Activated CD4-positive, alpha-beta T cell treated with anti-CD3 and anti-CD28 coated beads for 36 hours (primary cell): ENCODE results near the gene TIAM1. TPM values are rescaled to one million over a fixed set of nuclear protein-coding genes. Genes with fewer than 3 reads are reported as not detected.
A peak's percentile ranks its signal among the peaks of the same experiment; 100 is the strongest.

Source experiments
- ATAC-seq: fragments of 200-7000 bp; cut with Tn5 transposase; one replicate; pipeline ENCODE4 v1.10.0; 2021; ENCODE audit warnings: mild to moderate bottlenecking, moderate library complexity
- CTCF ChIA-PET: fragments of 350-600 bp; sonication (Branson Sonifier 250); formaldehyde crosslinking; loops from one replicate; lab custom pipeline; 2021; ENCODE audit warnings: antibody characterized with exemption; lab: Charles Lee
- POLR2A ChIA-PET: fragments of 350-600 bp; sonication (Branson Sonifier 250); formaldehyde crosslinking; loops from one replicate; lab custom pipeline; 2021; ENCODE audit warnings: antibody characterized with exemption, inconsistent platforms; lab: Charles Lee
- DNase-seq: peaks from one replicate; pipeline ENCODE4 v3.0.0-alpha.2; 2020
- H3K27ac Mint-ChIP-seq: one replicate; pipeline ENCODE4 v1.8.0; 2021; ENCODE audit warnings: mixed read lengths
- H3K27me3 Mint-ChIP-seq: one replicate; pipeline ENCODE4 v1.8.0; 2021; ENCODE audit warnings: mixed read lengths
- H3K36me3 Mint-ChIP-seq: one replicate; pipeline ENCODE4 v1.8.0; 2021; ENCODE audit warnings: low read depth, mixed read lengths
- H3K4me1 Mint-ChIP-seq: one replicate; pipeline ENCODE4 v1.8.0; 2021; ENCODE audit warnings: mixed read lengths
- H3K4me3 Mint-ChIP-seq: one replicate; pipeline ENCODE4 v1.8.0; 2021; ENCODE audit warnings: mild to moderate bottlenecking, moderate library complexity, mixed read lengths
- H3K9me3 Mint-ChIP-seq: one replicate; pipeline ENCODE4 v1.8.0; 2021; ENCODE audit warnings: low read depth, mixed read lengths
- intact Hi-C, 2 experiments: fragments of 100-400 bp; cut with DNase I in 1 of 2; cut with micrococcal nuclease in 1 of 2; formaldehyde crosslinking; loops; one replicate each; pipeline versions ENCODE4 v1.14.2 to v1.15.1; 2022 to 2024; cut with DNase I, micrococcal nuclease
- total RNA-seq, 2 experiments: library from RNA; stranded (reverse); gene quantifications; one replicate each; pipeline ENCODE4 v1.2.3, GENCODE V29; 2021

The TIAM1 gene
- total RNA-seq, 2 experiments from 2014 or later: 60.7 to 72.6 TPM

DNA sequence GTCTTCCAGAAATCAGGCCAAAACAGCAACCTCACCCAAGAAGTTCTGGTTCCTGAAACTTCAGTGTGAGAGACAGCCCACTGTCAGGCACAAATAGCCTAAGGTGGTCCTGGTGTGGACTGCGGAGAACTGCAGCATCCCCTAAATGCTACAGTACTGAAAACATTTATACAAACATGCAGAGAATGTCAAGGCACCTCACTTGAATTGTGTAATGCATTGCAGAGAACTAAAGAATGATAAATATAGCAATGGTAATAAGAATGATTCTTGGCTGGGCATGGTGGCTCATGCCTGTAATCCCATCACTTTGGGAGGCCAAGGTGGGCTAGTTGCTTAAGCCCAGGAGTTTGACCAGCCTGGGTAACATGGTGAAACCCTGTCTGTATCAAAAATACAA lies 138.6 kb downstream of the TIAM1 start:
- ChIA-PET CTCF (no interaction called here), POLR2A (no interaction called here)
- intact Hi-C loops: loop anchor here in 1 of 2 experiments (5.0 kb wide), 1 partner anchor 52 kb away; no protein-coding TSS in a partner anchor
- ATAC-seq: no peak
- Mint-ChIP-seq H3K9me3 (no peaks in the 10 kb centered on the region), H3K27ac (no peak overlapping the region), H3K36me3 (peaks cover 30% of the 10 kb centered on the region), H3K4me1 (peaks cover 17% of the 10 kb centered on the region), H3K27me3 (no peaks in the 10 kb centered on the region), H3K4me3 (no peak overlapping the region)
- no peak for DNase-seq

DNA sequence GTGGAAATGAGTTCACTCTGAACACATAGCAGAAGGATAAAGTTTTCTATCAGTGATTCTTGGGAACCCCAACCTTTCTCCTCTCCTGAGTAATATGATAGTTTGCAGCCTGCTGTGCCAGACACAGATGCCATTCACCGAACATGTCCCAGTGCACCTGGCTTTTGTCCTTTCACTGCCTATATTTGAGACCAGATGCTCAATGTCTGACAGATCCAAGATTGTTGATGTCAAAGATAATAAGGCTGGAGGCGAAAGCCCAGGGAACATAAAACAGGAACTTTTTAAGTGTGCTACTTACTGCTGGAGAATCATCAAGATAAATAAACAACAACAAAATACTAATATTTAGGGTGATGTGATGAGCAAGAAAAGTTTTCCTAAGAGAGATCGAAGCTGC lies 139.3 kb downstream of the TIAM1 start:
- H3K27ac Mint-ChIP-seq: no peak overlapping the region
- H3K27me3 Mint-ChIP-seq: no peaks in the 10 kb centered on the region
- ATAC-seq (no peak), DNase-seq (no peak)
- H3K4me1 Mint-ChIP-seq: peaks cover 17% of the 10 kb centered on the region
- H3K36me3 Mint-ChIP-seq: peaks cover 27% of the 10 kb centered on the region
- ChIA-PET CTCF (interaction anchor here (1.3 kb wide), 1 partner anchor 377 kb away, joined by 3 read pairs; no protein-coding TSS in a partner anchor), POLR2A (no interaction called here)
- intact Hi-C loops: loop anchor here in 1 of 2 experiments (5.0 kb wide), 1 partner anchor 52 kb away; no protein-coding TSS in a partner anchor
- H3K9me3 Mint-ChIP-seq: no peaks in the 10 kb centered on the region
- no peak overlapping the region for H3K4me3 Mint-ChIP-seq

DNA sequence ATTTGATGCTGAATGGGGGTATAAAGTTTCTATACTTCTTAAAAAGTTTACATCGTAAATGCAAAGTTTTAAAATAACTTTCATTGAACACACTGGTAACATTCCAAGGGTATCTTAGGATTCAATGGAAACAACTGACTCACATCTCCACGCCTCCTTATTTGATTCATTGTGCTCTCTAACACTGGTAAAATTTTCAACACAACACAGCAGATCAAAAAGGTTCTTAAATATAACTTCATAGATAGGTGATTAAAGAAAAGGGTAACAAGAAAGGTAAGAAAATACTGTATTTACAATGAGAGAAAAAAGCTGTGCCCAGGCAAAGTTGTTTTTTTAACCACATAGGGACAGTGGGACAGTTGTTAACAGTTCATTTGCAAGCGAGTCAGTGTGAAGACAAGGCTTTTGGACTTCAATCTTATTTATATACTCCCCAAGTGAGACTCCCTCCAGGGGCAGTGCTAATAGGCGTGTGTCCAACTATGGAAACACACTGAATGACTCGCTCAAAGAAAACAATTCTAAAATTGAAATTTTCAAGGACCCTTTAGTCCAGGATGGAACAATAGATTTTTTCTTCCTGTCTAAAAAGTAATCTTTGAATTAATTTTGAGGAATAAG lies 140.5 kb downstream of the TIAM1 start:
- CTCF ChIA-PET: interaction anchor here (1.0 to 1.3 kb wide), 2 partner anchors 351 to 378 kb away, joined by 3 to 5 read pairs; no protein-coding TSS in a partner anchor
- H3K4me3 Mint-ChIP-seq: no peak overlapping the region
- H3K36me3 Mint-ChIP-seq: peaks cover 16% of the 10 kb centered on the region
- H3K9me3 Mint-ChIP-seq: no peaks in the 10 kb centered on the region
- peaks cover 21% of the 10 kb centered on the region for H3K4me1 Mint-ChIP-seq
- no peaks in the 10 kb centered on the region for H3K27me3 Mint-ChIP-seq
- ATAC-seq (no peak), DNase-seq (no peak)
- POLR2A ChIA-PET: no interaction called here
- intact Hi-C loops: no loop called here
- no peak overlapping the region for H3K27ac Mint-ChIP-seq

DNA sequence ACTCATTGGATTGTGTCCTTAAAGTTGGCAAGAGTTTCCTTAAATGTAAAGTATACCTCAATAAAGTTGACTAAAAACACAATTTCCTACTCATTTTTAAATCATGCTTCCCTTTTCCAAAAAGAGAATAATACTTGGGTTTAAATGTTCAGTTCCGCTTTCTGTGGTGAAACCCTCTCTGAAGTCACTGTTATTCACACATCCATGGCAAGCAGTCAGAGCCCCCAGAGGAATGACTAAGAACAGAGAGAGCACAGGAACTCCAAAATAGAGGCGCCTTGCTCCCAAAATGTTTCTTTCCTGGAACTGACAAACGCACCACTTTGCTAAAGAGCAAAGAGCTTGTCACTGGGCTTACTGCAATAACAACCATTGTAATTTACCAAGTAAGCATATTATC lies 142.5 kb downstream of the TIAM1 start:
- H3K27ac Mint-ChIP-seq: no peak overlapping the region
- intact Hi-C loops: no loop called here
- H3K4me1 Mint-ChIP-seq: peaks cover 26% of the 10 kb centered on the region
- DNase-seq (no peak), ATAC-seq (peak; percentile 53)
- ChIA-PET POLR2A (no interaction called here), CTCF (interaction anchor here (0.6 to 3.8 kb wide), 7 partner anchors 12 to 379 kb away, joined by 3 to 29 read pairs (median 3); no protein-coding TSS in a partner anchor)
- H3K36me3 Mint-ChIP-seq: peaks cover 12% of the 10 kb centered on the region
- H3K27me3 Mint-ChIP-seq: no peaks in the 10 kb centered on the region
- H3K9me3 Mint-ChIP-seq: no peaks in the 10 kb centered on the region
- H3K4me3 Mint-ChIP-seq: no peak overlapping the region

DNA sequence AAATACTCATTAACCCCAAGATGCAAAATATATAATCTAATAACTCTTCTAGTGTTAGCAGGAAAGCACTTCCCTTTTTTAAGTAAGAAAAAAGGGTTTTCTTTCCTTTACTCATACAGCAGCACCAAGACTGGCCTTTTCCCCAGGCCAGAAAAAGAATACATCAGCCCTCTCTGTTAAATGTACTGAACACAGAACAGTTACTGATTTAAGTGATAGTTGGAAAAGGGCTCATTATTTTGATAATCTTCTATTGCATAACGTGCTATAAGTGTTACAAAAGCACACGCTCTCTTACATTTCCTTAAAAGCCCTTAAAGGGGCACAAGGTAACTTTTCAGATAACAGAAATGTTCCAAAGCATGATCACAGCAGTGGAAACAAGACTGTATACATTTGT lies 142.9 kb downstream of the TIAM1 start:
- no peak for DNase-seq
- intact Hi-C loops: no loop called here
- ATAC-seq: no peak
- H3K4me1 Mint-ChIP-seq: peaks cover 27% of the 10 kb centered on the region
- POLR2A ChIA-PET: no interaction called here
- H3K27ac Mint-ChIP-seq: no peak overlapping the region
- peaks cover 12% of the 10 kb centered on the region for H3K36me3 Mint-ChIP-seq
- H3K4me3 Mint-ChIP-seq: no peak overlapping the region
- H3K27me3 Mint-ChIP-seq: no peaks in the 10 kb centered on the region
- CTCF ChIA-PET: interaction anchor here (0.6 to 3.8 kb wide), 5 partner anchors 47 to 379 kb away, joined by 3 to 29 read pairs (median 6); no protein-coding TSS in a partner anchor
- H3K9me3 Mint-ChIP-seq: no peaks in the 10 kb centered on the region

DNA sequence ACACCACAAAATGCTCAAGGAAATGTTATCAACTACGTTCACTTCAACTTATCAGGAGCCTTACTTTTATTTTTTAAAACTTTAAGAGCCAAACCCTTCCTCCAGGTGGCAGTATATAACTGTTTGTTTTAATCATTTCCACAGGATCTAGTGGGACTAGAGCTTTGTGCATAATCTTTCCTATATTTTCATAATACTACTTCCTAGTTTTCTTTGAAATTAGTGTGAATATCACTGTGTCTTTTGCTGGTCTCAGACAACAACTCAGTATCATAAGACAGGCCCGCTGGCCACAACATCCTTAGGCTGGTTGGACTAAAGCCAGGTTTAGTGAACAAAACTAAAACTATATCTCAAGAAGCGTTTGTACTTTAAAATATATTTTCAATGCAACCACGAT lies 145.5 kb downstream of the TIAM1 start:
- ChIA-PET POLR2A (interaction anchor here (1.3 kb wide), 1 partner anchor 128 kb away, joined by 3 read pairs; no protein-coding TSS in a partner anchor), CTCF (interaction anchor here (0.7 to 3.1 kb wide), 20 partner anchors 8 to 416 kb away, joined by 3 to 25 read pairs (median 4); no protein-coding TSS in a partner anchor)
- peak; percentile 47 for ATAC-seq
- Mint-ChIP-seq H3K9me3 (no peaks in the 10 kb centered on the region), H3K27me3 (no peaks in the 10 kb centered on the region), H3K4me1 (peaks cover 50% of the 10 kb centered on the region), H3K36me3 (peaks cover 27% of the 10 kb centered on the region), H3K27ac (no peak overlapping the region), H3K4me3 (no peak overlapping the region)
- no peak for DNase-seq
- intact Hi-C loops: loop anchor here (1.0 to 5.0 kb wide), 8 partner anchors 129 to 459 kb away; partner anchors contain the start of gene SOD1 (in 1 of the 2)

DNA sequence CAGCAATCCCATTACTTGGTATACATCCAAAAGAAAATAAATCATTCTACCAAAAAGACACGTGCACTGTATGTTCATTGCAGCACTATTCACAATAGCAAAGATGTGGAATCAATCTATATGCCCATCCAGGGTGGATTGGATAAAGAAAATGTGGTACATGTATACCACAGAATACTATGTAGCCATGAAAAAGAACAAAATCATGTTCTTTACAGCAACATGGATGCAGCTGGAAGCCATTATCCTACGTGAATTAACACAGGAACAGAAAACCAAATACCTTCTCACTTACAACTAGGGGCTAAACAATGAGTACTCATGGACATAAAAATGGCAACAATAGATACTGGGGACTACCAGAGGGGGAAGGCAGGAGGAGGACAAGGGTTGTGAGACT lies 147.3 kb downstream of the TIAM1 start:
- Mint-ChIP-seq H3K36me3 (peaks cover 36% of the 10 kb centered on the region), H3K27me3 (no peaks in the 10 kb centered on the region), H3K4me1 (peaks cover 59% of the 10 kb centered on the region), H3K27ac (no peak overlapping the region), H3K4me3 (no peak overlapping the region), H3K9me3 (no peaks in the 10 kb centered on the region)
- ChIA-PET CTCF (interaction anchor here (0.7 to 3.7 kb wide), 4 partner anchors 15 to 384 kb away, joined by 3 to 33 read pairs (median 14); no protein-coding TSS in a partner anchor), POLR2A (no interaction called here)
- ATAC-seq (no peak), DNase-seq (no peak)
- intact Hi-C loops: loop anchor here (5.0 kb wide), 4 partner anchors 131 to 461 kb away; partner anchors contain the start of gene SOD1 (in 1 of the 2)

DNA sequence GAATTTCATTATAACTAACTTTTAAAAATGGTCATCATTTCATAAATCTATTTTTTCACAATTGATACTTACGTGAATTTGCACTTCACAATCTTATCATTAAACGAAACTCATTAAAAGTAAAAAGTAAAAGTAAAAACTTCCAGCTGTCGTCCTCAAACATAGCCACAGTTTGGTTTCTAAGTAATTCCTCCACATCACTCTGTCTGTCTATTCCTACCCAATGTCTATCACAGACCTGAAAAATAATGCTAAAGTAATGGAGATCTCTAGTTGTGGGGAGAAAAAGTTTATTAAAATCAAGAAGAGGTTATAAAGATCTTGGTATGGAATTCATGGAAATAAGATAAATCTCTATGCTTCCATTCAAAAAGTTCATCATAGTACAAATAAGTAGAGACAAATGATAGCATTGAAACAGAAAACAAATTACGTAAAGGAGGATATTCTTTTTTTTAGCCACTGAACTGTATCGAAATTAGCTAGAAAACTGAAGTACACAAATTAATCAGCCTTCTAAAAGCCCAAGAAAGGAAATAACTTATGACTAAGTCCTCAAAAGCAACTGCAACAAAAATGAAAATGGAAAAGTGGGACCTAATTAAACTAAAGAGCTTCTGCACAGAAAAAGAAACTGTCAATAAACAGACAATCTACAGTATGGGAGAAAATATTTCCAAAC lies 148.6 kb downstream of the TIAM1 start:
- peak overlapping the region; percentile 85 for H3K27ac Mint-ChIP-seq
- peaks cover 40% of the 10 kb centered on the region for H3K36me3 Mint-ChIP-seq
- ChIA-PET POLR2A (interaction anchor here (0.6 to 1.6 kb wide), 7 partner anchors 11 to 1894 kb away, joined by 3 to 8 read pairs (median 3); no protein-coding TSS in a partner anchor), CTCF (interaction anchor here (0.6 to 3.7 kb wide), 11 partner anchors 9 to 386 kb away, joined by 3 to 33 read pairs (median 4); no protein-coding TSS in a partner anchor)
- peak overlapping the region; percentile 63 for H3K4me3 Mint-ChIP-seq
- no peaks in the 10 kb centered on the region for H3K9me3 Mint-ChIP-seq
- DNase-seq: no peak
- ATAC-seq: peak; percentile 59
- H3K27me3 Mint-ChIP-seq: no peaks in the 10 kb centered on the region
- intact Hi-C loops: loop anchor here (1.0 to 5.0 kb wide), 14 partner anchors 8 to 462 kb away; partner anchors contain the start of gene SOD1 (in 1 of the 2)
- H3K4me1 Mint-ChIP-seq: peaks cover 65% of the 10 kb centered on the region

DNA sequence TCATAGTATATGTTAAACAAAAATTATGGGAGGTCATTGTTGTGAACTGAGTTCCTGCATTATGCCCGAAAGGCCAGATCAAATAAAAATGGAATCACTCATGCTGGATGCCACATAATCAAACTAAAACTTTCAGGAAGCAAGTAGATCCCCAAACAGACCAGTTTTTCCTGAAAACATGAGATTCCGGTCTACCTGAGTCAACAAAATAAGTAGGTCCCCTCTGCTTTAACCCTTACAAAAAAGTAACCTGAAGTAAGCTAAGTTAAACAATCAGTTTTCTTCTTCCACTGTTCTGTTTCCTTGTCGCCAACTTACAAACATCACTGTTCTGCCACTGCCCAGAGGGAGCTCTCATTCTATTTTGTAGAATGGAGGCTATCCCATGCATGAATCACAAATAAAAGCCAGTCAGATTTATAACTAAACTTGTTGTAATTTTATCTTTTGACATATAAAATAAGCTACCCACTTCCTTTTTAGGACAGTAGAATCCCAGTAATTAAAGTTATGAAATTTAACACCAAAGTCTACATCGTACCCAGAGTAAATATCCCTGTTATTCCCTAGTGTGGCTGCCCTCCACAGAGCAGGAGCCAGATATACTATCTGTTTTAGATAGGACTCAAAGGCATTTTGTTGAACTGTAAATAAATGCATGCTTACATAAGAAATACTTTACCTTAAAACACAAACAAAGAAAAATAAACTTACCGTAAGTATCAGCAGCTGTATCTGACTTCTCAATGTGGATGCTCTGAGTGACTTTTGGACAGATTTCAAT lies 149.4 kb downstream of the TIAM1 start:
- no peak overlapping the region for H3K4me3 Mint-ChIP-seq
- no peaks in the 10 kb centered on the region for H3K27me3 Mint-ChIP-seq
- ATAC-seq: no peak
- no peak for DNase-seq
- POLR2A ChIA-PET: interaction anchor here (0.7 to 1.6 kb wide), 2 partner anchors 10 to 1893 kb away, joined by 3 to 8 read pairs; no protein-coding TSS in a partner anchor
- CTCF ChIA-PET: interaction anchor here (0.7 to 3.7 kb wide), 8 partner anchors 8 to 386 kb away, joined by 4 to 33 read pairs (median 4); no protein-coding TSS in a partner anchor
- peak overlapping the region; percentile 85 for H3K27ac Mint-ChIP-seq
- H3K36me3 Mint-ChIP-seq: peaks cover 44% of the 10 kb centered on the region
- H3K9me3 Mint-ChIP-seq: no peaks in the 10 kb centered on the region
- H3K4me1 Mint-ChIP-seq: peaks cover 73% of the 10 kb centered on the region
- intact Hi-C loops: loop anchor here (1.0 to 5.0 kb wide), 14 partner anchors 7 to 463 kb away; partner anchors contain the start of gene SOD1 (in 1 of the 2)

DNA sequence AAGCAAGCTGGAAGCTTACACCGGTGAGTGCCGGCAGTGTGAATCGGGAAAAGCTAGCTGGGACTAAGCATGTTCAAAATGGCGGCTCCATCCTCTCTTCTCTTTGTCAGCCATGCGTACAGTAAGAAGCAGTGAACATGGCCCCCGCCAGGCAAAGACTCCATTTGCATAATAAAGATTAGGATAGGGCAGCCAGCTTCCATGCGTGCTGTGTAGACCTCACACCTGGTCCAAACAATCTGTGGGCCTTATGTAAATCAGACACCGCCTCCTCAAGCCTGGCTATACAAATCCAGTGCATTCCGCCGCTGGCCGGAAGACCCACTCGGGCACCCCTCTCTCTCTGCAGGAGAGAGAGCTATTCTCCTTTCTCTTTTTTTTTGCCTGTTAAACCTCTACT lies 150.3 kb downstream of the TIAM1 start:
- intact Hi-C loops: loop anchor here (2.0 kb wide), 3 partner anchors 13 to 147 kb away; no protein-coding TSS in a partner anchor
- H3K4me1 Mint-ChIP-seq: peaks cover 78% of the 10 kb centered on the region
- ChIA-PET POLR2A (no interaction called here), CTCF (interaction anchor here (0.6 to 4.3 kb wide), 4 partner anchors 9 to 59 kb away, joined by 3 to 24 read pairs (median 4); no protein-coding TSS in a partner anchor)
- H3K36me3 Mint-ChIP-seq: peaks cover 45% of the 10 kb centered on the region
- H3K4me3 Mint-ChIP-seq: no peak overlapping the region
- no peak for DNase-seq
- no peak overlapping the region for H3K27ac Mint-ChIP-seq
- ATAC-seq: no peak
- H3K27me3 Mint-ChIP-seq: no peaks in the 10 kb centered on the region
- no peaks in the 10 kb centered on the region for H3K9me3 Mint-ChIP-seq
